Activated CD4-positive, alpha-beta memory T cell treated with anti-CD3 and anti-CD28 coated beads for 36 hours (primary cell): ENCODE data around the gene USP24. TPM values are rescaled to one million over a fixed set of nuclear protein-coding genes. Genes with fewer than 3 reads are reported as not detected.

ENCODE experiments used
- CTCF ChIA-PET: fragments of 350-600 bp; sonication (Branson Sonifier 250); formaldehyde crosslinking; loops from one replicate; lab custom pipeline; 2021; ENCODE audit warnings: antibody characterized with exemption, inconsistent platforms; lab: Charles Lee
- POLR2A ChIA-PET: fragments of 350-600 bp; sonication (Branson Sonifier 250); formaldehyde crosslinking; loops from one replicate; lab custom pipeline; 2021; ENCODE audit warnings: antibody characterized with exemption; lab: Charles Lee
- DNase-seq: peaks from one replicate; pipeline ENCODE4 v3.0.0-alpha.2; 2020
- H3K27ac Mint-ChIP-seq: one replicate; pipeline ENCODE4 v1.8.0; 2021; ENCODE audit warnings: mixed read lengths
- H3K27me3 Mint-ChIP-seq: one replicate; pipeline ENCODE4 v1.8.0; 2021; ENCODE audit warnings: mixed read lengths
- H3K36me3 Mint-ChIP-seq: one replicate; pipeline ENCODE4 v1.8.0; 2021; ENCODE audit warnings: mixed read lengths
- H3K4me1 Mint-ChIP-seq: one replicate; pipeline ENCODE4 v1.8.0; 2021; ENCODE audit warnings: low read depth, mixed read lengths
- H3K4me3 Mint-ChIP-seq: one replicate; pipeline ENCODE4 v1.8.0; 2021; ENCODE audit warnings: mild to moderate bottlenecking, mixed read lengths
- H3K9me3 Mint-ChIP-seq: one replicate; pipeline ENCODE4 v1.8.0; 2021; ENCODE audit warnings: mixed read lengths
- intact Hi-C: fragments of 100-400 bp; cut with micrococcal nuclease; formaldehyde crosslinking; loops from one replicate; pipeline ENCODE4 v1.15.1; 2023
- total RNA-seq, 2 experiments: library from RNA; stranded (reverse); gene quantifications; one replicate each; pipeline ENCODE4 v1.2.3, GENCODE V29; 2021

The USP24 gene
- total RNA-seq, 2 experiments from 2014 or later, result 37.4 to 39.9 TPM

DNA sequence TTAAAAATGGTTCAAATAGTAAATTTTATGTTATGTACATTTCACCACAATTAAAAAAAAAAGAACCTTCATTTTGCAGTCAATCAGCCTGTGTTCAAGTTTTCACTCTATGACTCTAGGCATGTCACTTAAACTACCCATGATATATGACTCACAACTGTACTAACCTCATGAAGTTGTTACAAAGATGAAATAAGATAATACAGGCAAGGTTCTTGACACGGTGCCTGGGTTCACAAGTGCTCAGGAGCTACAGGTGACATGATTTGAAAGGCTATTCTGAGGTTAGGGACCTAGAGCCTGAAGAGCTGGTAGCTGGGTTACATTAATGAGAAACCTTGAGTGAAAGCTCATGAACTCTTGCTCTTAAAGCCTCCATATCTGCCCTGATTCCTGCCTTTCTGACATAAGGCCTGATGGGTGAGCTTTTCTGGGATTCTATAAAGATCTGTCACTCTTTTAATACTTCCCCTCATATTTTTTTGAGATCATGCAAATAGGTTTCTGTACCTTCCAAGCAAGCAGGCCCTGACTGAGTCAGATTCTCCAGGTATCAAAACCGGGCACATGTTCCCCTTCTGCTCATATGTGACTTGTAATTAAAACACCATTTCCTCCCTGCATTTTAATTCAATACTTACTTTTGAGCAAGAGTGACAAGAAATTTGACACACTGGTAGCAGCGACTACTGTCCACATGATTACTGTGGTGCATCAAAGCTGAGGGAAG lies 141.8 kb downstream of the USP24 start:
- peaks cover 63% of the 10 kb centered on the region for H3K36me3 Mint-ChIP-seq
- H3K27me3 Mint-ChIP-seq, result no peaks in the 10 kb centered on the region
- H3K9me3 Mint-ChIP-seq, result no peaks in the 10 kb centered on the region
- intact Hi-C loops, result loop anchor here (1.0 kb wide), 3 partner anchors 55 to 204 kb away; no protein-coding TSS in a partner anchor
- H3K4me3 Mint-ChIP-seq, result no peak overlapping the region
- POLR2A ChIA-PET, result interaction anchor here (0.8 kb wide), 1 partner anchor 14 kb away, joined by 3 read pairs; no protein-coding TSS in a partner anchor
- CTCF ChIA-PET, result interaction anchor here (0.6 to 1.8 kb wide), 3 partner anchors 10 to 1512 kb away, joined by 4 to 6 read pairs (median 5); no protein-coding TSS in a partner anchor
- peak; percentile 55 for DNase-seq
- H3K27ac Mint-ChIP-seq, result peak overlapping the region; percentile 91
- H3K4me1 Mint-ChIP-seq, result peaks cover 22% of the 10 kb centered on the region

DNA sequence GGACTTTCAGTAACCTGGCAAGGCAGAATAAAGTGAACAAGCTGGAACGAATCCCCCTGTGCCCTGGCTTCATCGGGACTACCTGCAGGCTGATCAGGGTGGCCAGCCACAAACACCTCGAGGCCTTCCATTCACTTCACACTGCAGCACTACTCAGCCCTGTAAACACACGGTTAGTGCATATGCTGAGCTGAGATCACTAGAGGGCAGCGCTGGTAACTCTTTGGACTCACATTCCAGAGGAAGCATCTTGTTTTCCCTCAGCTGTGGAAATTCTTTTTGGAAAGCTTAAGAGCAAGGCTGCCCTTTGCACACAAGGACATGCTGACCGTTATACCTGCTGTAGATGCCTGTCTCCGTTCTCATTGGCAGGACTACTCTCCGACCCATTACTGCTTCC lies 143.7 kb downstream of the USP24 start:
- Mint-ChIP-seq H3K4me3 (no peak overlapping the region), H3K9me3 (no peaks in the 10 kb centered on the region), H3K27ac (peak overlapping the region; percentile 57), H3K4me1 (peaks cover 22% of the 10 kb centered on the region), H3K27me3 (no peaks in the 10 kb centered on the region), H3K36me3 (peaks cover 65% of the 10 kb centered on the region)
- ChIA-PET POLR2A (no interaction called here), CTCF (interaction anchor here (0.7 to 1.4 kb wide), 3 partner anchors 8 to 72 kb away, joined by 3 to 5 read pairs (median 3); no protein-coding TSS in a partner anchor)
- intact Hi-C loops, result no loop called here
- DNase-seq, result peak; percentile 24

DNA sequence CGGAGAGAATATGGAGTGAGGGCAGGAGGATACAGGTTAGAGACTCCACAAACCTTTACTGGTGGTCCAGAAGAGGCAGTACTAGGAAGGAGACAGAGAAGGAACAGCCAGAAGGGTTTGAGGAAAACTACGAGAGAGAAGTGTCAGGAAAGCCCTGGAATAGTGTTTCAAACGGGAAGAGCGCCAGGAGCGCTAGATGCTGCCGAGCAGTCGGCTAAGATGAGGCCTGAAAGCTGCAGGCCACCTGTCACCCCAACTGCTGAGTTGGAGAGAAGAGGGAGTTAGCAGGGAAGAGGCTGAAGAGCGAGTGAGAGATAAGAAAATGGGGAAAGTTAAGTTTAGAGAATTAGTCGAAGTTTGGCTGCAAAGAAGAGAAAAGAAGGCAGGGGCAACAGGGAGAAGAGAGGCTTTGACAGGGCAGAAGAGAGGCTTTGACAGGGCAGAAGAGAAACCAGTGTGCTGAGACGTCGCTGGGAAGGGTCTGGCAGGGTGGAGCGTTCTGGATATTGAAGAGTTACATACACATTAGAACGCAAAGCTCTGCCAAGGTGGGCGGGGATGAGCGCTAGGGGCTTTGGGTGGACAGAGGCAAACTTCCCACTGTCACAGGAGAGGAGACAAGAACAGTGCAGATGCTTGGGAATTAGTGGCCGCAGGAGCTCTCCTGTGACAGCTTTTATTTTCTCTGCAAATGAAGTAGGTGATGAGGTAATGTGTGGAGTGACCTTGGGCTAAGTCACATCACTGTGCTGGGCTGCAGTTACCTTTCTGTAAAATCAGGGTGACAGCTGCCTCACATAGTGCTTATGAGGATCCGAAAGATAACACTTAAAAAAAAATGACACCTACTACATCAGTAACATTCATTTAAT lies 144.6 kb downstream of the USP24 start:
- no peaks in the 10 kb centered on the region for H3K9me3 Mint-ChIP-seq
- no peak overlapping the region for H3K4me3 Mint-ChIP-seq
- DNase-seq, result no peak
- POLR2A ChIA-PET, result no interaction called here
- peaks cover 22% of the 10 kb centered on the region for H3K4me1 Mint-ChIP-seq
- intact Hi-C loops, result no loop called here
- no peak overlapping the region for H3K27ac Mint-ChIP-seq
- peaks cover 67% of the 10 kb centered on the region for H3K36me3 Mint-ChIP-seq
- no peaks in the 10 kb centered on the region for H3K27me3 Mint-ChIP-seq
- CTCF ChIA-PET, result no interaction called here

DNA sequence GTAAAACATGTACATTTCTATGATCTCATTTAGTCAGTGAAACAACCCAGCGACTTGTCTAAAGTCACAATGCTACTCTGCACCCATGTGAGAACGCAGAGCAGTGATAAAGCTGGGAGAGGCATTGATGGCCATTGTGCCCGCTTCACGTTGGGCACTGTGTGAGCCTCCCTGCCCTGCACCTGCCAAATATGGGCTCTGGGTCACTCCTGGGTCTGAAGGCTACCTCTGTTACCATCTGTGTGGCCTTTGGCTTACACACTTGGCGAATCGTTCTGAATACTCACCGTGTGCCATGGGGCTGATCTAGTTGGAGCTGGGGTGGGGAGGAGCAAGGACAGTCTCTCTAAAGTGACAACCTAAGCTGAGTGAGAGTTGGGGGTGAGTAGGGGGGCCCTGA lies 145.9 kb downstream of the USP24 start:
- no peaks in the 10 kb centered on the region for H3K9me3 Mint-ChIP-seq
- intact Hi-C loops, result no loop called here
- no peak for DNase-seq
- ChIA-PET POLR2A (no interaction called here), CTCF (no interaction called here)
- H3K36me3 Mint-ChIP-seq, result peaks cover 58% of the 10 kb centered on the region
- H3K4me3 Mint-ChIP-seq, result no peak overlapping the region
- no peak overlapping the region for H3K27ac Mint-ChIP-seq
- no peaks in the 10 kb centered on the region for H3K27me3 Mint-ChIP-seq
- peaks cover 22% of the 10 kb centered on the region for H3K4me1 Mint-ChIP-seq

DNA sequence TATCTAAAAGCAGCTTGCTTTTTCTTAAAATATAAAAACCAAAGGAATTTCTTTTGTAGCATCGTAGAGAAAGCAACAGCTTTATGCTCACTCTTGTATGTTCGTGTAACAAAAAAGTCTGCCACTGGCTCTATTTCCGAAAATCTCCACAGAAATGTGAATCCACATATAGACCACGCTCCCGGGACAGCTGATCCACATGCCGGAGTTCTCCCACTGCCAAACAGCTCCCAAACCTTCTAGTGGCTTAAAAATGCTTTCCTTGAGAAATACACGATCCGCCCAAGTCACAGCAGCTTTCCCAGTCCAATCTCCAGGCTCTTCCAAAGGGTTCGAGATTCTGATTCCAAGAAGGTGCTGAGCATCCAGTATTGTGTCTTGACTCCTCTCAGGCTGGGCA lies 146.5 kb downstream of the USP24 start:
- Mint-ChIP-seq H3K4me3 (no peak overlapping the region), H3K27ac (no peak overlapping the region), H3K4me1 (peaks cover 17% of the 10 kb centered on the region), H3K27me3 (no peaks in the 10 kb centered on the region), H3K36me3 (peaks cover 54% of the 10 kb centered on the region), H3K9me3 (no peaks in the 10 kb centered on the region)
- ChIA-PET CTCF (no interaction called here), POLR2A (no interaction called here)
- no peak for DNase-seq
- intact Hi-C loops, result no loop called here

DNA sequence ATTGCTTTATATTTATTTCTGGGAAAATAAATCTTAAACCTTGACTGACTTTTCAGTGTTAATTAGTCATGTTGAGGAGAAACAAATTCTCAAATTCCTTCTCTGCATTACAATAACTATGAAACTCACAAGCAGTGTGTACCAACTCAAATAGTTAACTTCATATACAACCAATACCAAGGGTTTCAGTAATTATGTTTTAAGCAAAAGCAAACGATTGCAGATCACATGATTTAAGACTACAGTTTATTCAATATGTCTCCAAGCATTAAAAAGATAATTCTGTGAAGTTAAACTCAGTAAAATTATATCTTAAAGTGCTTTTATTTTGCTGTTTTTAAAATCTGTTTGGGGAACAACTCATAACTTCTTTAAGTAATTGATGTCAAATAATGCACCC lies 147.2 kb downstream of the USP24 start:
- CTCF ChIA-PET, result no interaction called here
- no peaks in the 10 kb centered on the region for H3K9me3 Mint-ChIP-seq
- DNase-seq, result no peak
- no peak overlapping the region for H3K27ac Mint-ChIP-seq
- H3K4me3 Mint-ChIP-seq, result no peak overlapping the region
- peaks cover 11% of the 10 kb centered on the region for H3K4me1 Mint-ChIP-seq
- POLR2A ChIA-PET, result no interaction called here
- no peaks in the 10 kb centered on the region for H3K27me3 Mint-ChIP-seq
- H3K36me3 Mint-ChIP-seq, result peaks cover 52% of the 10 kb centered on the region
- intact Hi-C loops, result no loop called here

DNA sequence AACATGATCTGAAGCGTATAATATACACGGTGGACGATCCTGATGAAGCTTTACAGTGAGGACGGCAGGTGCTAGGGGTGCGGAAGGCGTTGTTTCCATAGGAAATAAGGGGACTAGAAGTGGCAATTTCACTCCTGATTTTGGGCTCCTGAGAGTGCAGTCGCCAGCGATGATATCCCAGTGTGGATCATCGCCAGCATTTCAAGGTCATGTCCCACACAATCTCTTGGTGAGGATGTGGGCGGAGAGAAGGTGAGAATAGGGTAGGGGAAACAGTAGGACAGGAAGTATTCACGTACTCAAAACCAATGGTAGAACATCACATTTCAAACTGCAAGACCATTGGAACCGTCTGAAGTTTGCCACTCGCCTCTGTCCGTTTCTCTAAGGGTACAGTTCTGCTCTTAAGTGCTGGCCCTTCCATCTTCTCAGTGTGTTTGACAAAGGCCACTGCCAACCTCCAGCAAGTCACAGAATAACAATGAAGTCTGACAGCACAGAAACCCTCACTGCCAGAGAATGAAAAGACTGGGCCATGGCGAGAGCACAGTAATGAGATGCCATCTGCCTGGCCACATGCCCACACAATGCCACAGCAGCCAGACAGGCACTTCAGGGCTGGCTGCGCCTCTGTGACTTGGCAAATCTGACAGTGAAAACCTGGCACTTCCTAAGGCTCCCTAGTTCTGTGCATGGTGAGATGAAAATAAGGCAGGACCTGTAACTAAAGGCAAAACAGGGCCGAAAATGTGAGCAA lies 148.0 kb downstream of the USP24 start:
- Mint-ChIP-seq H3K9me3 (no peaks in the 10 kb centered on the region), H3K27me3 (no peaks in the 10 kb centered on the region), H3K36me3 (peaks cover 45% of the 10 kb centered on the region), H3K4me3 (no peak overlapping the region), H3K4me1 (peaks cover 5% of the 10 kb centered on the region), H3K27ac (no peak overlapping the region)
- POLR2A ChIA-PET, result no interaction called here
- intact Hi-C loops, result no loop called here
- CTCF ChIA-PET, result no interaction called here
- DNase-seq, result no peak

DNA sequence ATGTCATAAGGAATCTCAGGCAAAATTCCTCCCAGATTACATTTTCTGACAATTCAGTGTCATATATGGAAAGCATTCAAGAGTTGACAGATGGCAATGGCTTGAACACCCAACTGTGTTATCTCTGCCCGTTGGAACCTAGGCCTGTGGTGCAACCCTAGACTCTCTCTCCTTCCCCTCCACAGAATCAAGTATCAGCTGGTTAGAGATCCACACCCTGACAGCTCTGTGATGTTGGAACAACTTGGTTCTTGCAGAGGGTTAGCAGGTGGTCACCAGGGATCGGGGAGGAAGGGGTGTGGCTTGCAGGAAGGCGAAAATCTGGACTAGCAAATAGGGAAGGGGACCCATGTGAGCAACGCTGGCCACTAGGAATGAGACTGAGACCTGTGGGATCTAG lies 149.5 kb downstream of the USP24 start:
- ChIA-PET POLR2A (no interaction called here), CTCF (interaction anchor here (0.6 to 0.7 kb wide), 2 partner anchors 36 to 114 kb away, joined by 3 to 5 read pairs; no protein-coding TSS in a partner anchor)
- Mint-ChIP-seq H3K36me3 (peaks cover 30% of the 10 kb centered on the region), H3K9me3 (no peaks in the 10 kb centered on the region), H3K27ac (no peak overlapping the region), H3K4me3 (no peak overlapping the region), H3K4me1 (peaks cover 4% of the 10 kb centered on the region), H3K27me3 (no peaks in the 10 kb centered on the region)
- DNase-seq, result no peak
- intact Hi-C loops, result no loop called here

DNA sequence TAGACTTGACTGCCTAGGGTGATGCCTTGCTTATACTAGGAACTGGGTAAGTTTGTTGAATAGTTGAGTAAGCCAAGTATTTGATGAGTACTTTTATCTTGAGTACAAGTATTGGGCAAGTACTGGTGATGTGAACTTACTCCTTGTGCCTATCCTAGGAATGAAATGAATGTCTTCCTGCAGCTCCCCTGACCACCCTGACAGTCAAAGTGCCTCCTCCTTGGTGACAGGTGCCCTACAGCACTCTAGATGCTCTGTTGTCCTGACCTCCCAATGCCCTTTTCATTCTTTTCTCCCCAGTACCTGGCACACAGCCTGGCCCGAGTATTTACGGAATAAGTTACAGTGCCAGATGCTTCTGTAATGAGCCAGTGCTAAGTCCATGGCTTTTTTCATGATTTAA lies 150.3 kb downstream of the USP24 start:
- Mint-ChIP-seq H3K9me3 (no peaks in the 10 kb centered on the region), H3K4me1 (peaks cover 7% of the 10 kb centered on the region), H3K27ac (no peak overlapping the region), H3K36me3 (peaks cover 22% of the 10 kb centered on the region), H3K27me3 (no peaks in the 10 kb centered on the region), H3K4me3 (no peak overlapping the region)
- DNase-seq, result no peak
- intact Hi-C loops, result no loop called here
- CTCF ChIA-PET, result interaction anchor here (1.5 kb wide), 1 partner anchor 10 kb away, joined by 6 read pairs; no protein-coding TSS in a partner anchor
- POLR2A ChIA-PET, result no interaction called here

DNA sequence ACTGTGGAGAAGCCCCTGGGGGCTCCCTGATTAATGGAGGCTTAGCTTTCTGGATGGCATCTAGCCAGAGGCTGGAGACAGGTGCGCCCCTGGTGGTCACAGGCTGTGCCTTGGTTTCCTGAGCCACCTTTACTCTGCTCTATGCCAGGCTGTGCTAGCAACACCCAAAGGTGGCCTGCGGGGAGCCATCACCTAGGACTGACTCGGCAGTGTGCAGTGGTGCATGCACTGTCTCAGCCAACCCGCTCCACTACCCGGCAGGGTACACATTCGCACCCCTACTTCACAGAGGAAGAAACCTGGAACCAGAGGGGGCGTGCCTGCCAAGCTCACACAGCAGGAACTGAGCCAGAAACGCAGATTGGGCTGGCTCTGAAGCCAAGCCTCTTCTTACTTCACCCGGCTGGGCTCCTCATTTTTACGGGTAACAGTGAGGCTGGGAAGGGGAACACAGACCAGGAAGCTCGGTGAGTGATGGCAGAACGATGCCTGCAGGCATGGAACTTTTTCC lies 151.0 kb downstream of the USP24 start:
- H3K27ac Mint-ChIP-seq, result no peak overlapping the region
- intact Hi-C loops, result no loop called here
- peaks cover 18% of the 10 kb centered on the region for H3K36me3 Mint-ChIP-seq
- peak; percentile 20 for DNase-seq
- H3K27me3 Mint-ChIP-seq, result no peaks in the 10 kb centered on the region
- CTCF ChIA-PET, result interaction anchor here (0.7 to 1.7 kb wide), 7 partner anchors 8 to 177 kb away, joined by 3 to 6 read pairs (median 4); partner anchors contain the start of gene DHCR24
- POLR2A ChIA-PET, result no interaction called here
- peaks cover 7% of the 10 kb centered on the region for H3K4me1 Mint-ChIP-seq
- no peak overlapping the region for H3K4me3 Mint-ChIP-seq
- no peaks in the 10 kb centered on the region for H3K9me3 Mint-ChIP-seq

DNA sequence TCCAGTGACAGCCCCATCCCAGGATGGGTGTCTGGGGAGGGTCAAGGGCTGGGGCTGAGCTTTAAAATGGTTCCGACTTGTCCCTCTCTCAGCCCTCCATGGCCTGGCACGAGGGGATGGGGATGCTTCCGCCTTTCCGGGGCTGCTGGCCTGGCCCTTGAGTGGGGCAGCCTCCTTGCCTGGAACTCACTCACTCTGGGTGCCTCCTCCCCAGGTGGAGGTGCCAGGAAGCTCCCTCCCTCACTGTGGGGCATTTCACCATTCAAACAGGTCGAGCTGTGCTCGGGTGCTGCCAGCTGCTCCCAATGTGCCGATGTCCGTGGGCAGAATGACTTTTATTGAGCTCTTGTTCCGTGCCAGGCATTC lies 151.6 kb downstream of the USP24 start:
- Mint-ChIP-seq H3K27me3 (no peaks in the 10 kb centered on the region), H3K9me3 (no peaks in the 10 kb centered on the region), H3K4me1 (peaks cover 7% of the 10 kb centered on the region), H3K36me3 (peaks cover 13% of the 10 kb centered on the region), H3K27ac (no peak overlapping the region), H3K4me3 (no peak overlapping the region)
- intact Hi-C loops, result no loop called here
- no peak for DNase-seq
- ChIA-PET CTCF (interaction anchor here (0.7 to 1.7 kb wide), 8 partner anchors 9 to 626 kb away, joined by 3 to 6 read pairs (median 4); partner anchors contain the start of gene DHCR24), POLR2A (no interaction called here)
